Measurements from ENCODE around the gene L1TD1. TPM values are rescaled to one million over a fixed set of nuclear protein-coding genes. Genes with fewer than 3 reads are reported as not detected.

The L1TD1 gene
- total RNA-seq, 4 donors from 2014 or later: 0.13 TPM; not detected in 3

- no peak for ATAC-seq (ENCODE audit: low FRiP score)
- no peak for DNase-seq (ENCODE audit: low spot score)
- no peak for TF ChIP-seq CTCF (IDR thresholded peaks at IDR 0.05)
These were observed 26.5 kb downstream of the L1TD1 start for GRCh38 chr1:62221171-62221570.

DNA sequence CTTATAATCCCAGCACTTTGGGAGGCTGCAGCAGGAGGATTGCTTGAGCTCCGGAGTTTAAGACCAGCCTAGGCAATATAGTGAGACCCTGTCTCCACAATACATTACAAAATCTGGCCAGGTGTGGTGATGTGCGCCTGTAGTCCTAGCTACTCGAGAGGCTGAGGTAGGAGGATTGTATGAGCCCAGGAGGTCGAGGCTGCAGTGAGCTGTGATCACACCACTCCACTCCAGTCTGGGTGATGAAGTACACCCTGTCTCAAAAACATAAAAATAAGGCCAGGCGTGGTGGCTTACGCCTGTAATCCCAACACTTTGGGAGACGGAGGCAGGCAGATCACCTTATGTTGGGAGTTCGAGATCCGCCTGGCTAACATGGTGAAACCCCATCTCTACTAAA lies 27.7 kb downstream of the L1TD1 start:
- ATAC-seq (ENCODE audit: low FRiP score): no peak
- no peak for DNase-seq (ENCODE audit: low spot score)
- no peak for TF ChIP-seq CTCF (IDR thresholded peaks at IDR 0.05)

DNA sequence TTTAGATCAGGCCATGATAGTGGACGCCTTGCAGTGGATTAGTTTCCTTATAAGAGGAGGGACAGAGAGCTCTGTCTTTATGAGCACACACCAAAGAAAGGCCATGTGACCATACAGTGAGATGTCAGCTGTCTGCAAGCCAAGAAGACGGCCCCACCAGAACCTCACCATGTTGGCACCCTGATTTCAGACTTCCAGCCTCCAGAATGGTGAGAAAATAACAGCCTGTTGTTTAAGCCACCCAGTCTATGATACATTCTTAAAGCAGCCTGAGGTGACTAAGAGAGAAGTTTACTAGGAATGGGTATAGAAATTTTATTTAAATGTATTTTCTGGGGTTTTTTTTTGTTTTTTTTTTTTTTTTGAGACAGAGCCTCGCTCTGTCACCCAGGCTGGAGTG lies 29.5 kb downstream of the L1TD1 start:
- DNase-seq (ENCODE audit: low spot score): no peak
- TF ChIP-seq CTCF (IDR thresholded peaks at IDR 0.05): no peak
- no peak for ATAC-seq (ENCODE audit: low FRiP score)

DNA sequence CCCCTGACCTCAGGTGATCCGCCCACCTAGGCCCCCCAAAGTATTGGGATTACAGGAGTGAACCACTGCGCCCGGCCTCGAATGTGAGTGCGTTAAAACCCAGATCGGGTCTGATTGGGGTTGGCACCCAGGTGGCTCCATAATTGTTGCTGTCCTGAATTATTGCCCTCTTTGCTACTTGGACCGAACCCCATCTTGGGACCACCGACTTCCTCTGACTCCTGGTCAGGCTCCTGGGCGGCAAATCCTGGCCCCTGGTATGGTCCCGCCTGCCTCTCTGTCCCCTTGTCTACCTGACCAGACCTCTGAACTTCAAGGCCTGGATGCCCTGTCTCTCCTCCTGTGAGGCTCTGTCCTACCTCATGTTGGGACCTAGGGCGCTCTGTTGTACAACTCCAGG lies 32.8 kb downstream of the L1TD1 start:
- no peak for TF ChIP-seq CTCF (IDR thresholded peaks at IDR 0.05)
- DNase-seq (ENCODE audit: low spot score): no peak

GRCh38 chr1:62228136-62228882 lies 33.7 kb downstream of the L1TD1 start:
- no peak for DNase-seq (ENCODE audit: low spot score)
- ATAC-seq (ENCODE audit: low FRiP score): no peak
- no peak for TF ChIP-seq CTCF (IDR thresholded peaks at IDR 0.05)

More for the DNA sequence above, 32.8 kb downstream of the L1TD1 start:
- ATAC-seq (ENCODE audit: low FRiP score): no peak

DNA sequence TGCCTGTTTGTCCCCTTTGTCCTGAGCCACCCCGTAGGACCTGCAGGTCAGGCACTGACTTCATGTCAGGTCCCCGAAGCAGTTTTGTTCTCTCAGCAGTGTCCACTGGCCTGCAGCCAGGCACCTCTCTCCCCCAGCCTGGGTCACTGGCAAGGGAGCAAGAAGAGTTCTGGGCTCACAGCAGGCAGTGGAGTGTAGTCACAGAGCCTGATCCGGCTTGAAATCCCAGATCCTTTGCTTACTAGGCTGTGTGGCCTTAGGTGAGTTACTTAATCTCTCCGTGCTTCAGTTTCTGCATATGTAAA lies 34.2 kb downstream of the L1TD1 start:
- no peak for ATAC-seq (ENCODE audit: low FRiP score)
- no peak for TF ChIP-seq CTCF (IDR thresholded peaks at IDR 0.05)
- no peak for DNase-seq (ENCODE audit: low spot score)

- DNase-seq (ENCODE audit: low spot score) (no peak), ATAC-seq (ENCODE audit: low FRiP score) (no peak)
- no peak for TF ChIP-seq CTCF (IDR thresholded peaks at IDR 0.05)
These were observed 34.8 kb downstream of the L1TD1 start for GRCh38 chr1:62229468-62229867.
